Caco-2 (cell line): ENCODE measurements around the gene SLC44A4. TPM values are rescaled to one million over a fixed set of nuclear protein-coding genes. Genes with fewer than 3 reads are reported as not detected.

ENCODE experiments used
- BruUV-seq: library from RNA; stranded (reverse); fragments of 400-500 nt; replicated peaks from 2 replicates; lab custom pipeline; 2021; lab: Mats Ljungman, UMichigan
- CTCF ChIA-PET: fragments of 300-600 bp; sonication (Branson Sonifier 250); formaldehyde crosslinking; loops from one replicate; lab custom pipeline; 2022; ENCODE audit warnings: antibody characterized with exemption; lab: Charles Lee
- POLR2A ChIA-PET: fragments of 300-600 bp; sonication (Branson Sonifier 250); formaldehyde crosslinking; loops from one replicate; lab custom pipeline; 2022; ENCODE audit warnings: antibody characterized with exemption; lab: Charles Lee
- DNase-seq, 2 experiments: peaks; one replicate each; pipeline versions ENCODE4 v3.0.0 to v3.0.0-alpha.2; 2020 to 2022
- H3K27me3 ChIP-seq: replicated peaks from 2 replicates; pipeline ENCODE4 v1.6.0; 2011; ENCODE audit warnings: low read length; ENCODE audit not compliant: control insufficient read depth, insufficient read depth
- H3K36me3 ChIP-seq: 2 replicates; pipeline ENCODE4 v1.5.1; 2011; ENCODE audit warnings: low read length; ENCODE audit not compliant: control insufficient read depth, insufficient read depth
- H3K4me1 ChIP-seq: fragments of 250-450 bp; sonication (Bioruptor Pico); 2 replicates; pipeline ENCODE4 v1.5.1; 2020; ENCODE audit warnings: mild to moderate bottlenecking
- H3K4me3 ChIP-seq: 2 replicates; pipeline ENCODE4 v1.5.1; 2011; ENCODE audit warnings: low read depth, mild to moderate bottlenecking, control low read depth, low read length
- H3K9me3 ChIP-seq: fragments of 250-450 bp; sonication (Bioruptor Pico); 2 replicates; pipeline ENCODE4 v1.5.1; 2020; ENCODE audit warnings: mild to moderate bottlenecking, moderate library complexity
- H3K27ac Mint-ChIP-seq: one replicate; pipeline ENCODE4 v1.8.0; 2022; ENCODE audit warnings: mixed read lengths; ENCODE audit not compliant: unreplicated experiment
- H3K27me3 Mint-ChIP-seq: one replicate; pipeline ENCODE4 v1.8.0; 2022; ENCODE audit warnings: mixed read lengths; ENCODE audit not compliant: insufficient read depth, unreplicated experiment
- H3K36me3 Mint-ChIP-seq: one replicate; pipeline ENCODE4 v1.8.0; 2022; ENCODE audit warnings: mild to moderate bottlenecking, mixed read lengths; ENCODE audit not compliant: insufficient read depth, unreplicated experiment
- H3K4me1 Mint-ChIP-seq: one replicate; pipeline ENCODE4 v1.8.0; 2022; ENCODE audit warnings: low read depth, mixed read lengths; ENCODE audit not compliant: unreplicated experiment
- H3K4me3 Mint-ChIP-seq: one replicate; pipeline ENCODE4 v1.8.0; 2022; ENCODE audit warnings: mild to moderate bottlenecking, moderate library complexity, mixed read lengths; ENCODE audit not compliant: unreplicated experiment
- H3K9me3 Mint-ChIP-seq: one replicate; pipeline ENCODE4 v1.8.0; 2022; ENCODE audit warnings: mixed read lengths; ENCODE audit not compliant: unreplicated experiment
- intact Hi-C: fragments of 100-400 bp; cut with micrococcal nuclease; formaldehyde crosslinking; loops from one replicate; pipeline ENCODE4 v1.10.0; 2022; ENCODE audit not compliant: unreplicated experiment
- total RNA-seq: library from RNA; stranded (reverse); gene quantifications from 2 replicates; pipeline ENCODE4 v1.2.3, GENCODE V29; 2022
- TF ChIP-seq, protein P1 (sequence below), 2 experiments: fragments of 200-600 bp in 1 of 2; IDR thresholded peaks; 1 replicate in 1 of 2; 2 replicates in 1 of 2; pipeline versions ENCODE4 v1.5.1 to v1.8.0; 2011 to 2022; ENCODE audit warnings: antibody characterized with exemption in 1 of 2, control low read depth in 1 of 2, inconsistent platforms in 1 of 2, low read depth in 1 of 2, low read length in 1 of 2, mild to moderate bottlenecking in 1 of 2, moderate library complexity in 1 of 2; ENCODE audit not compliant: insufficient read depth in 1 of 2, severe bottlenecking in 1 of 2, unreplicated experiment in 1 of 2

SLC44A4 gene
- total RNA-seq, 1 experiment from 2014 or later, result 0.57 TPM

DNA sequence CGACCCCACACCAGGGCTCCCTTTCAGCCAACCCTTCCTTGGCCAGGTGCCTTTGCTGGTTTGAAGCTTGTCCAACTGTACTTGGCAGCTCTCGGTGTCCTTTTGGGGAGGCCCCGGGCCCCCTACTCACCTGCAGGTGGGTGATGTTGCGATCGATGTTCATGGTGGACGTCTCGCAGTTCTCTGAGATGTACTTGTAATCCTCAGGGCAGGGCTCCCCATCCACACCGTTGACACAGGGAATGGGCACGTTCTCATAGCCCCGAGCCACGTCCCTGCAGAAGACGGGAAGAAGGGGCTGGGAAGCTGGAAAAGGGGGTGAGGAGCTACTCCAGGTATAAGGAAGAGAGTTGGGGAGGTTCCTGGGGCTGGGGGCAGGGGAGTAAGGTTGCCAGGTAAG, 4.9 kb upstream of the SLC44A4 start:
- no TSS peak for BruUV-seq
- Histone ChIP-seq H3K36me3 (no peaks in the 10 kb centered on the region; the same call in none of the 2 replicates), H3K4me3 (no peak overlapping the region), H3K9me3 (no peaks in the 10 kb centered on the region), H3K27me3 (no peaks in the 10 kb centered on the region), H3K4me1 (no peaks in the 10 kb centered on the region)
- no peak for DNase-seq
- POLR2A ChIA-PET, result interaction anchor here (1.0 kb wide), 1 partner anchor 56 kb away, joined by 4 read pairs; the partner anchor contains the start of gene HSPA1B
- H3K4me3 Mint-ChIP-seq, result no peak overlapping the region
- no peak overlapping the region for H3K27ac Mint-ChIP-seq
- TF ChIP-seq, protein P1, sequence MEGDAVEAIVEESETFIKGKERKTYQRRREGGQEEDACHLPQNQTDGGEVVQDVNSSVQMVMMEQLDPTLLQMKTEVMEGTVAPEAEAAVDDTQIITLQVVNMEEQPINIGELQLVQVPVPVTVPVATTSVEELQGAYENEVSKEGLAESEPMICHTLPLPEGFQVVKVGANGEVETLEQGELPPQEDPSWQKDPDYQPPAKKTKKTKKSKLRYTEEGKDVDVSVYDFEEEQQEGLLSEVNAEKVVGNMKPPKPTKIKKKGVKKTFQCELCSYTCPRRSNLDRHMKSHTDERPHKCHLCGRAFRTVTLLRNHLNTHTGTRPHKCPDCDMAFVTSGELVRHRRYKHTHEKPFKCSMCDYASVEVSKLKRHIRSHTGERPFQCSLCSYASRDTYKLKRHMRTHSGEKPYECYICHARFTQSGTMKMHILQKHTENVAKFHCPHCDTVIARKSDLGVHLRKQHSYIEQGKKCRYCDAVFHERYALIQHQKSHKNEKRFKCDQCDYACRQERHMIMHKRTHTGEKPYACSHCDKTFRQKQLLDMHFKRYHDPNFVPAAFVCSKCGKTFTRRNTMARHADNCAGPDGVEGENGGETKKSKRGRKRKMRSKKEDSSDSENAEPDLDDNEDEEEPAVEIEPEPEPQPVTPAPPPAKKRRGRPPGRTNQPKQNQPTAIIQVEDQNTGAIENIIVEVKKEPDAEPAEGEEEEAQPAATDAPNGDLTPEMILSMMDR (IDR thresholded peaks at IDR 0.05; ENCODE audit: insufficient read depth in 1 of 2, low read depth in 1 of 2, low read length in 1 of 2, severe bottlenecking in 1 of 2, unreplicated experiment in 1 of 2), result no peak
- peaks cover 48% of the 10 kb centered on the region for H3K36me3 Mint-ChIP-seq
- CTCF ChIA-PET, result interaction anchor here (0.8 kb wide), 1 partner anchor 62 kb away, joined by 3 read pairs; the partner anchor contains the start of gene CFB
- intact Hi-C loops, result no loop called here
- H3K27me3 Mint-ChIP-seq, result no peaks in the 10 kb centered on the region
- no peaks in the 10 kb centered on the region for H3K9me3 Mint-ChIP-seq
- H3K4me1 Mint-ChIP-seq, result no peaks in the 10 kb centered on the region

DNA sequence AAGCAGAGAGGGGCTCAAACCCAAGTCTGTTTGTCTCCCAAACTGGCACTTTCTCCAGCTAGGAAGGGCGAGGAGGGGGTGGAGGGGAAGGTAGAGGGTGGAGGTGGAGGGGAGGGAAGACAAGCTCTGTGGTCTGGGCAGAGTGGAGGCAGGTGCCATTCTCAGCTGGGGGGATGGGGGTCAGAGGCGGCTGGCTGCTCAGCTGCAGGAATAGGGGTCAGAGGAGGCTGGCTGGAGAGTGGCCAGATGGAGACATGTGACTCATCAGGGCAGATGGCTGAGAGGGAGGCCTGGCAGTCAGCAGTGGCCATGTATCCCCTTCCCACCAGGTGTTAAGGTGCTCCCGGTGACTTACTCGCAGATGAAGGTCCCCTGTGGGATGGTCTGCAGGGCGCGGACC, 3.5 kb upstream of the SLC44A4 start:
- H3K27ac Mint-ChIP-seq, result no peak overlapping the region
- Histone ChIP-seq H3K36me3 (no peaks in the 10 kb centered on the region; the same call in none of the 2 replicates), H3K4me3 (no peak overlapping the region), H3K9me3 (no peaks in the 10 kb centered on the region), H3K4me1 (peaks cover 11% of the 10 kb centered on the region; the same call in 1 of the 2 replicates), H3K27me3 (no peaks in the 10 kb centered on the region)
- H3K27me3 Mint-ChIP-seq, result no peaks in the 10 kb centered on the region
- CTCF ChIA-PET, result interaction anchor here (0.7 kb wide), 1 partner anchor 255 kb away, joined by 3 read pairs; no protein-coding TSS in a partner anchor
- TF ChIP-seq, protein P1 (IDR thresholded peaks at IDR 0.05; ENCODE audit: insufficient read depth in 1 of 2, low read depth in 1 of 2, low read length in 1 of 2, severe bottlenecking in 1 of 2, unreplicated experiment in 1 of 2), result no peak
- POLR2A ChIA-PET, result no interaction called here
- no peaks in the 10 kb centered on the region for H3K9me3 Mint-ChIP-seq
- BruUV-seq, result no TSS peak
- intact Hi-C loops, result no loop called here
- H3K36me3 Mint-ChIP-seq, result peaks cover 37% of the 10 kb centered on the region
- DNase-seq, result no peak
- peaks cover 8% of the 10 kb centered on the region for H3K4me1 Mint-ChIP-seq
- no peak overlapping the region for H3K4me3 Mint-ChIP-seq

DNA sequence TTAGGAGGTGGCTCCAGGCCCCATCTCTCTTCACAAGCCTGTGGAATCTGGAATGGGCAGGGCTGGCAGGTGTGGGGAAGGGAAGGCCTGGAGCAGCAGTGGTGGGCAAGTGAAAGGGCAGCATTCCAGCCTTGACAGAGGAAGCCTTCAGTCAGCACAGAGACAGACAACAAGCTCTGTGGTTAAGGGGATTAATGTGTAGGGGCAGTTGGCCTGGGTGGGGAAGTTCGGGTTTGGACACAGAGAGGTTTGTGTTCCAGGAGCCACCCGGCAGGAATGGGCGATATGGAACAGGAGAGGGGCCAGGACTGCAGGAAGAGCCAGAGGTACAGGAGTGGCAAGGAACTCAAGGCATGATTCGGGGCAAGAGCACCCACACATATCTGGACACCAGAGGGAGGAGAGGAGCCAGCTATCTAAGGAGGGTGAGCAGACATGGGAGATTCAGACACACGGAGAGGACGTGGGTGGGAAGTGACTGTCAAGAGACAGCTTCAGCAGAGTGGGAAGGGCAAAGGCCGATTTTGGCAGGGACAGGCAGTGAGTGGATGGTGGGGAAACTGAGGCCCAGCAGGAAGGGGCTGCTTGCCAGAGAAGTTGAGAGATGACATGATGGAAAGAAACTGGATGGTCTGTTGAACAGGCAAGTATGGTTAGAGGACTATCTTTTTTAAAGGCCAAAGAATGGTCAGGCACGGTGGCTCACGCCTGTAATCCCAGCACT, 2.5 kb upstream of the SLC44A4 start:
- Mint-ChIP-seq H3K9me3 (no peaks in the 10 kb centered on the region), H3K4me3 (no peak overlapping the region), H3K27me3 (no peaks in the 10 kb centered on the region), H3K27ac (no peak overlapping the region), H3K4me1 (peaks cover 8% of the 10 kb centered on the region), H3K36me3 (peaks cover 35% of the 10 kb centered on the region)
- Histone ChIP-seq H3K9me3 (no peaks in the 10 kb centered on the region), H3K36me3 (no peaks in the 10 kb centered on the region; the same call in none of the 2 replicates), H3K27me3 (no peaks in the 10 kb centered on the region), H3K4me3 (no peak overlapping the region), H3K4me1 (peaks cover 15% of the 10 kb centered on the region; the same call in 1 of the 2 replicates)
- DNase-seq, result no peak
- ChIA-PET POLR2A (interaction anchor here (0.7 kb wide), 1 partner anchor 156 kb away, joined by 6 read pairs; no protein-coding TSS in a partner anchor), CTCF (interaction anchor here (0.8 kb wide), 1 partner anchor 112 kb away, joined by 3 read pairs; no protein-coding TSS in a partner anchor)
- intact Hi-C loops, result no loop called here
- BruUV-seq, result no TSS peak
- TF ChIP-seq, protein P1 (IDR thresholded peaks at IDR 0.05; ENCODE audit: insufficient read depth in 1 of 2, low read depth in 1 of 2, low read length in 1 of 2, severe bottlenecking in 1 of 2, unreplicated experiment in 1 of 2), result no peak
